ENCODE results near the gene ZNF583.

ZNF583 gene

GRCh38 chr19:56372281-56372680 is 31.9 kb upstream of the ZNF583 start:
- H3K27ac ChIP-seq = no peak overlapping the region
- TF ChIP-seq CTCF (conservative IDR thresholded peaks at IDR 0.05) = no peak

GRCh38 chr19:56377105-56377924 is 26.8 kb upstream of the ZNF583 start:
- no peak for TF ChIP-seq CTCF (conservative IDR thresholded peaks at IDR 0.05)
- H3K27ac ChIP-seq = no peak overlapping the region

GRCh38 chr19:56383826-56384605 is 20.1 kb upstream of the ZNF583 start:
- TF ChIP-seq CTCF (conservative IDR thresholded peaks at IDR 0.05) = no peak
- no peak overlapping the region for H3K27ac ChIP-seq

GRCh38 chr19:56393119-56394012 is 10.8 kb upstream of the ZNF583 start, which contains the start of gene ZNF582:
Gene ZNF582, minus strand, starts transcription at chr19:56393534. Its CDS starts 1,782 bp downstream, at chr19:56391752.
- TF ChIP-seq CTCF (conservative IDR thresholded peaks at IDR 0.05) = peak; percentile 95
- H3K27ac ChIP-seq = peak within 1 kb of the TSS; percentile 94

- no peak for TF ChIP-seq CTCF (conservative IDR thresholded peaks at IDR 0.05)
- no peak overlapping the region for H3K27ac ChIP-seq
Observed at GRCh38 chr19:56398809-56399208, 5.3 kb upstream of the ZNF583 start.

- no peak for TF ChIP-seq CTCF (conservative IDR thresholded peaks at IDR 0.05)
- peak overlapping the region; percentile 96 for H3K27ac ChIP-seq
Observed at GRCh38 chr19:56400485-56400884, 3.6 kb upstream of the ZNF583 start.

Data from VCaP (cell line).